Measurements from ENCODE around the gene PPP1R15B. TPM values are rescaled to one million over a fixed set of nuclear protein-coding genes. Genes with fewer than 3 reads are reported as not detected.

The PPP1R15B gene
- total RNA-seq, 6 experiments from 2014 or later: 27.4 to 34.8 (median 30.9) TPM

GRCh38 chr1:204370176-204370575 is 41.4 kb downstream of the PPP1R15B start:
- H3K36me3 Mint-ChIP-seq (ENCODE audit: low read depth): no peaks in the 10 kb centered on the region
- DNase-seq: no peak
- H3K4me1 Mint-ChIP-seq (ENCODE audit: low read depth): peaks cover 9% of the 10 kb centered on the region; the same call in 1 of the 2 replicates
- no peak overlapping the region for H3K27ac Mint-ChIP-seq
- no peaks in the 10 kb centered on the region for H3K9me3 Mint-ChIP-seq
- H3K4me3 Mint-ChIP-seq: no peak overlapping the region
- TF ChIP-seq CTCF (IDR thresholded peaks at IDR 0.05): no peak
- peaks cover 29% of the 10 kb centered on the region for H3K27me3 Mint-ChIP-seq (ENCODE audit: insufficient read depth)

DNA sequence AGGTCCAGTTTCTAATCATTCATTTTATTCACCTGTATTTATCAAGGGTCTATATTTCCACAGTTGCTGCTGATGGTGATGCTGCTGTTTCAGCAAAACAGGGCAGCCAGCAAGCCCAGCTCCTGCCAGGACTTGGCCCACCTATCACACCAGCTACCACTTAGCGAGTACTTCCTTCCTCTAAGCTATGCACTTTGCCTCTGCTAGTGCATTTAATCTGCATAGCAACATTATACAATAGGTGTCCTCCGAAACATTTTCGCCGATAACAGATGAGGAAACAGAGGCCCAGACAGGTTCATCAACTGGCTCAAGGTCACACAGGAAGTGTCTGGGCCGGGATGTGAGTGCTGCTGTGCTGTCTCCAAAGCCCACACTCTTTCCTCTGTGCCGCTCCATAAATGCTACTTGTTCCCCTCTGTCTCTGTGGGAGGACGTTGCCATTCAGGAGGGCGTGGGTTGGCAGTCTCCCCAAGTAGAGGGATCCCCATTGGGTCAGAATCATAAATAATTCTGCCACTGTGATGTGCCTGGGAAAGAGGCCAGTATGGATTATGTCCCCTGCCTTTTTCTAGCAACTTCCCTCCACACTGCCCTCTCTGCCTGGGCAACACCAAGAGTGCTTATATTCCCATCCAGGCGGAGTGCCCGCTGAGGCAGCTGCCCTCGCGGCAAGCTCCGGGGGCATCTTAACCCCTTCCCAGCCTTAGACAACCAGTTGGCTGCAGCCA is 42.5 kb downstream of the PPP1R15B start:
- Mint-ChIP-seq H3K27me3 (ENCODE audit: insufficient read depth) (peaks cover 31% of the 10 kb centered on the region), H3K4me3 (no peak overlapping the region), H3K36me3 (ENCODE audit: low read depth) (no peaks in the 10 kb centered on the region), H3K4me1 (ENCODE audit: low read depth) (peaks cover 9% of the 10 kb centered on the region; the same call in 1 of the 2 replicates), H3K27ac (no peak overlapping the region), H3K9me3 (no peaks in the 10 kb centered on the region)
- no peak for DNase-seq
- no peak for TF ChIP-seq CTCF (IDR thresholded peaks at IDR 0.05)

DNA sequence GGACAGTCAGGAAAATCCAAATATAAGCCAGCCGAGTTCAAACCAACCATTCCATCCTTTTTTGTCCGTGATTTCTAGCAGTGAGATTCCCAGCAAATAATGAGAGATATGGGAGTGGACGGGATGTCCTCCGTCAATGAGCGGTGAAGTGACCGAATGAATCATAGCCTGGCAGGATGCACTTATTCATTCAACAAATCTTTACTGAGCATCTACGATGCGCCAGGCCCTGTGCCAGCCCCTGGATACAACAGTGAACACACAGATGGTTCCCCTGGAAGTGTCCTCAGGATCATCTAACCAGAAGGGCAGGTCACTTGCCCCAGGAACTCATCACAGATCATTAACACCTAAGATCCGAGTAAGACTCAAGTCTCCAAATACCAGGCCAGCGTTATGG is 43.7 kb downstream of the PPP1R15B start:
- DNase-seq: no peak
- Mint-ChIP-seq H3K4me3 (no peak overlapping the region), H3K36me3 (ENCODE audit: low read depth) (no peaks in the 10 kb centered on the region), H3K27ac (no peak overlapping the region), H3K9me3 (no peaks in the 10 kb centered on the region), H3K4me1 (ENCODE audit: low read depth) (peaks cover 15% of the 10 kb centered on the region), H3K27me3 (ENCODE audit: insufficient read depth) (peaks cover 31% of the 10 kb centered on the region)
- TF ChIP-seq CTCF (IDR thresholded peaks at IDR 0.05): no peak

GRCh38 chr1:204367193-204367858 is 44.3 kb downstream of the PPP1R15B start:
- no peak overlapping the region for H3K4me3 Mint-ChIP-seq
- no peaks in the 10 kb centered on the region for H3K36me3 Mint-ChIP-seq (ENCODE audit: low read depth)
- H3K27me3 Mint-ChIP-seq (ENCODE audit: insufficient read depth): peaks cover 28% of the 10 kb centered on the region
- H3K4me1 Mint-ChIP-seq (ENCODE audit: low read depth): peaks cover 15% of the 10 kb centered on the region
- H3K9me3 Mint-ChIP-seq: no peaks in the 10 kb centered on the region
- no peak for DNase-seq
- H3K27ac Mint-ChIP-seq: no peak overlapping the region
- no peak for TF ChIP-seq CTCF (IDR thresholded peaks at IDR 0.05)

- H3K27ac Mint-ChIP-seq: no peak overlapping the region
- no peak overlapping the region for H3K4me3 Mint-ChIP-seq
- H3K27me3 Mint-ChIP-seq (ENCODE audit: insufficient read depth): peaks cover 22% of the 10 kb centered on the region
- peak; percentile 77 for TF ChIP-seq CTCF (IDR thresholded peaks at IDR 0.05)
- H3K36me3 Mint-ChIP-seq (ENCODE audit: low read depth): no peaks in the 10 kb centered on the region
- H3K4me1 Mint-ChIP-seq (ENCODE audit: low read depth): peaks cover 15% of the 10 kb centered on the region
- H3K9me3 Mint-ChIP-seq: no peaks in the 10 kb centered on the region
- DNase-seq: no peak
Observed at GRCh38 chr1:204366759-204367158, 44.9 kb downstream of the PPP1R15B start.
